Iris pigment epithelial cell (primary cell): ENCODE data around the gene PKD1L1.
"Not testable (repeated sequence)": the region's sequence is repeated elsewhere in the genome, so short reads cannot be mapped to it uniquely, and the experiment has no call there.

Experiments used
- DNase-seq: peaks from one replicate; pipeline ENCODE4 v3.0.0-alpha.2; 2011; ENCODE audit warnings: low read depth

Gene PKD1L1

DNA sequence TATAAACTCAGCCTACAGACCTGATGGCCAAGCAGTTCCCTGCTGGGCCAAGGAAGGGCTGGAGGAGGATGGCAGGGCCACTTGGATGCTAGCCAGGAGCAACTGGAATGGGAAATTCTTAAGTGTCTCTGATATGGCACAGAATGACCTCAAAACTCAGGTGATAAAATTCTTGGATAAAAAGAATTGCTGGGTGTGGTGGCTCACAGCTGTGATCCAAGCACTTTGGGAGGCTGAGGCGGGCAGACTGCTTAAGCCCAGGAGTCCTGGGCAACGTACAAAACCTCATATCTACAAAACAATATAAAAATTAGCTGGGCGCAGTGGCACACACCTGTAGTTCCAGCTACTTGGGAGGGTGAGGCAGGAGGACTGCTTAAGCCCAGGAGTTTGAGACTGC lies 14.0 kb upstream of the PKD1L1 start:
- DNase-seq = no peak

- no peak for DNase-seq
These were observed 8.9 kb upstream of the PKD1L1 start for GRCh38 chr7:47957156-47957555.

DNA sequence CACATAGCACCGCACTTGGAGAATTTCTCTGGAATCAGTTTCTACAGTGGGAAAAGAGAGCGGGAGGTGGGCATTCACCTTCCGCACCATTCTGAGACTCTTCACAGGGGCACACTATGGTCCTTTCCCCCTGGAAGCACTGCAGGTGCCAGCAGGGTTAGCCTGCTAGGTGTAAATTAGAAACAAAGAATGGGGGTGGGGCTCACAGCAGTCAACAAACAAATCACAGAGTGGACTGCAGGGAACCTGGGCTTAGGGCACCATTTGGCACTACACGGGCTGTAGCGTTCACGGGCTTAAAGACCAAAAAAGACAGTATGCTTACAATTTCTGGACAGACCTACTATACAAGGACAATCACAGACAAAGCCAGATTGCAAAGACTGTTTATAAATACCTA lies 8.0 kb upstream of the PKD1L1 start:
- no peak for DNase-seq

- DNase-seq = peak; percentile 39
These were observed 6.1 kb upstream of the PKD1L1 start for GRCh38 chr7:47954231-47954911.

GRCh38 chr7:47953822-47954221 lies 5.6 kb upstream of the PKD1L1 start:
- no peak for DNase-seq

DNA sequence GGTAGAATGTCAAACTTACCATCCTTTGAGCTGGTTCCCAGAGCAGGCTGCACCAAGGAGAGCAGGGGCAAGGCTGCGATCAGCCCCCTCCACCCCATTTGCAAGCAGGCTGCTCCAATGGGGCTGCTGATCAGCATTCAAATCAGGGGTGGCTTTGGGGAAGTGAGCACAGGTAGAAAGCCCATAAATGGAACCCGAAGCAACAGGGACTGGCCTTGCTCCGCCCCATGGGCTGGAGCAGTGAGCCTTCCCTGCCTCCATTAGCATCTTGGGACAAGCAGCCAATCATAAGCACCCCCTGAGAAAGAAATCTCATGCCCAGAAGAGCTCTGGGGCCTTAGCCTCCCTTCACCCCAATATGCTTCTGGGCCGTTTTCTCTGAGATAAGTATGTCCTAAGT lies 4.0 kb upstream of the PKD1L1 start:
- no peak for DNase-seq

DNA sequence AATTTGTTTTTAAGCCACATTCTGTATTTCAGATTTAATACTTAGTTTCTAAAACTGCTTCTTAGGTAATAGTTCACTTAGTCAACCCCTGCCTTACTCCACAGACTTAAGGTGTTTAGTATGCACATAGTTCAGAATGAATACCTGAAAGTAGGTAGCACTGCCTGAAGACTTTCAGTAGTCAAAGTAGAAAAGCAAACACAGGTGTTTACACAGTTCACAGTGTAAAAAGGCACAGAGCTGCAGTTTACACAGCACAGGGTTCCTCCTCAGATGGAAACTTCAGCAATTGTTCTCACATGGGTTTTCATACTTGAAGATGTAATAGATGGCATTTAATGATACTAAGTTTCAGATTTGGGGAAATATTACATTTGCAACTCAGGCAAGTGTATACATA lies 3.1 kb upstream of the PKD1L1 start:
- no peak for DNase-seq

DNA sequence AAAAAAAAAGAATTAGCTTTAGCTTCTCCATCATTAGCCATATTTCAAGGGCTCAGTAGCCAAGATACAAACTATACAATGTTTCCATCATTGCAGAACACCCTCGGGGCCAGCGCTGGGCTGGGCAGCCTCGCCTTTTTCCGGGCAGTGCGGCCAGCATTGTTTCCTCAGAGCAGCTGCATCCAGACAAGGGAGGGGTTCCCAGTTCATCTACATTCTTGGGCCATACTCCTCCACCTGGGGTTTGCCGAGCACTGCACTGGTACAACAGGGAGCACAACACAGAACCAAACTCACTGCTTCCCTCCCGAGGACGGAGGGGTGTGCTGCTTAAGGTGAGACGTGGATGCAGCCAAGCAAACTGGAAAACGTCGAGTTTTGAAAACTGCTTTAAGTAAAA lies 2.4 kb upstream of the PKD1L1 start:
- DNase-seq = no peak

- no peak for DNase-seq
These were observed 1.4 kb upstream of the PKD1L1 start for GRCh38 chr7:47949703-47950102.

- no peak for DNase-seq
These were observed 914 bp downstream of the PKD1L1 start for GRCh38 chr7:47947355-47947749.

GRCh38 chr7:47946581-47947354 lies 1.5 kb downstream of the PKD1L1 start:
- no peak for DNase-seq

DNA sequence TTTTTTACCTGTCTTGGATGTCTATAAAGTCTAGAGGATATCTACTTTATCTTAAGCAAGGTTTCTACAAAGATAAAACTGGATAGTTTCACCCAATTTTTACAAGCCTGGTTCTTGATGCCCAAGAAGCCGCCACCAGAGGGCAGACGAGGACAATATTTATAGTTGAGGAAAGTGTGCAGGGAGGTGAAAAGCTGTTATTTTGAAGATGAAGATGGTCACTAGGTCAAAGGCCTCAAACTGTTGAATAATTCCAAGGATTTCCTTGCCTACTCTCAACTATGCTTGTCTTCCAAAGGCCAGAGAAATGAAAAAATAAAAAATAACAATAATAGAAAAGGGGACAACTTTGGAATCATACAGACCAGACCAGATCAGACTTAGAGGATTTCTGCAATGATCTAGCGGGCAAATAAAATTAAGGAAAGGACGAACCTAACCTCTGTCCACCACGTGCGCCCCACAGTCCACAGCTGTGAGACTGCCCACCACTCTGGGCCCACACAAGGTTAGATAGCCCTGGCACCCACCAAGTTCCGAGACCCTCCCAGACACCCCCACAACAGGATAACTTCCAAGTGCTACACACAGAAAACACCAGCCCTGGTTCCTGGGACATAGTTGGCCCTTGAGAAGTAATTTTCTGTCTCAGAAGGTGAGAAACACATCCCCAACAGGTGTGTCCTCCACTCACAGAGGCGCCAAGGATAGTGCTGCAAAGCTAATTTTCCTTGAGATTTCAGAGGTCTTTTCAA lies 2.8 kb downstream of the PKD1L1 start:
- DNase-seq = peak; percentile 58

- DNase-seq = no peak
These were observed 3.6 kb downstream of the PKD1L1 start for GRCh38 chr7:47944536-47945260.

- DNase-seq = no peak
These were observed 4.4 kb downstream of the PKD1L1 start for GRCh38 chr7:47943676-47944474.

GRCh38 chr7:47942651-47943050 lies 5.6 kb downstream of the PKD1L1 start:
- DNase-seq = not testable (repeated sequence)

DNA sequence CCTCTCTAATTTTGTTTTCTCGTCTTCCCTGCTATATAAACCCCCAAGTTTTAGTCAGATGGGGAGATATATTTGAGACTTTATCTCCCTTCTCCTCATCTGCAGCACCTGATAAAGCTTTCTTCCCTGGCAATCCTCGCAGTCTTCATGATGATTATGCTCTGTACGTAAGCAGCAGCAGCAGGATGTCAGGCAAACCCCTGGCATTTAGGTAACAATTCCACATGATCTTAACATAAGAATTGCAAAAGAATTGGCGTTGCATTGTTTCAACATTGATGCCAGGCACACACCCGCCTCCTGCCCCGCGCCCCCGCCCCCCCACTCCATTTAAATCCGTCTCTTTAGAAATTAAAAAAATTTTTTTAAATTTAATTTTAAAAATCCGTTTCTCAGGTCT lies 6.1 kb downstream of the PKD1L1 start:
- DNase-seq = peak; percentile 51

- DNase-seq = peak; percentile 82
These were observed 7.0 kb downstream of the PKD1L1 start for GRCh38 chr7:47941136-47941844.

GRCh38 chr7:47940088-47941013 lies 7.9 kb downstream of the PKD1L1 start:
- DNase-seq = peak; percentile 40

DNA sequence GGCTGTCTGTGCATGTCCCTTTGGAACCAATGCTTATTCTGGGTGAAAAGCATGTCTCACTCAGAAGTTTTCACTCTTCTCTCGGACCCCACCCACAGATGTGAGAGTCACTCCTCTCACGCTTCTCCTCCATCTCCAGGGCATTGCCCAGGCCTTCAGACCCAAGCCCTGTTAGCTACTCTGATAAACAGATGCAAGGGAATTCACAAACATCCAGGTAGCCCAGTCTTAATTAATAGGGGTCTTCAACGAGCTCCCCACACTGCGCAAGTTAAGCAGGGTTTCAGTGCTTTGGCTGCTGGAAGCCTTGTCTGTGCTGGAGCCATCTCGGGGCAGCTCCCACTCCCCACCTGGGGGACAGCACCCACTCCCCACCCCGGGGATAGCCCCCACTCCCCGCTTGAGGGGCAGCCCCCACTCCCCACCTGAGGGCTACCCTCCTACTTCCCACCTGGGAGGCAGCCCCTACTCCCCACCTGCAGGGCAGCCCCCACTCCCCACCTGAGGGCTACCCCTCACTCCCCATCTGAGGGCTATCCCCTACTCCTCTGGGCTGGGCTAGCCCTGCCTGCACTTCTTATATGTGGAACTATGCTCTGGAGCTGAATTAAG lies 8.7 kb downstream of the PKD1L1 start:
- DNase-seq = no peak
